HL-60 (cell line): ENCODE measurements around the gene GUCY1A2.

Experiments
- CTCF ChIP-seq: IDR thresholded peaks from one replicate; pipeline ENCODE4 v1.5.1; 2011; ENCODE audit warnings: low read length, control low read depth, inconsistent platforms; ENCODE audit not compliant: insufficient read depth
- GABPA ChIP-seq: IDR thresholded peaks from 2 replicates; pipeline ENCODE4 v1.6.1; 2012; ENCODE audit warnings: low read depth
- POLR2AphosphoS5 ChIP-seq: IDR thresholded peaks from 2 replicates; pipeline ENCODE4 v1.6.1; 2012; ENCODE audit warnings: low read depth
- REST ChIP-seq: IDR thresholded peaks from 2 replicates; pipeline ENCODE4 v1.6.1; 2012; ENCODE audit warnings: low read depth; ENCODE audit not compliant: insufficient replicate concordance

- TF ChIP-seq GABPA (no peak), CTCF (no peak), REST (no peak), POLR2AphosphoS5 (no peak)
Measured at GRCh38 chr11:106999196-106999595, 19.1 kb downstream of the GUCY1A2 start.
